Vagina (tissue), 2 donors: ENCODE data around the gene ERICH4.

Experiments used
- CTCF ChIP-seq, 3 experiments: fragments of 450-650 bp in 2 of 3; fragments of 200-600 bp in 1 of 3; sonication (generic) in 1 of 3; IDR thresholded peaks; one replicate each; pipeline ENCODE4 v1.5.1; 2017 to 2019; ENCODE audit warnings: antibody characterized with exemption in 3 of 3, mild to moderate bottlenecking in 2 of 3, moderate library complexity in 2 of 3
- POLR2A ChIP-seq, 2 donors: fragments of 450-650 bp; IDR thresholded peaks; one replicate each; pipeline ENCODE4 v1.6.1; 2017; ENCODE audit warnings: antibody characterized with exemption in 2 of 2, mild to moderate bottlenecking in 2 of 2, moderate library complexity in 2 of 2

GRCh38 chr19:41425174-41426115 is 17.5 kb upstream of the ERICH4 start:
- TF ChIP-seq POLR2A (IDR thresholded peaks at IDR 0.05) (no peak), CTCF (IDR thresholded peaks at IDR 0.05) (no peak)
